ENCODE data around the gene MRTO4. TPM values are rescaled to one million over a fixed set of nuclear protein-coding genes. Genes with fewer than 3 reads are reported as not detected.
"Not testable (repeated sequence)": the region's sequence is repeated elsewhere in the genome, so short reads cannot be mapped to it uniquely, and the experiment has no call there.

Gene MRTO4
- total and polyA plus RNA-seq, 10 of the 15 experiments (the other 5 are each of a cell fraction or from before 2014, with no cell fraction given): 43.5 to 99.5 (median 69.7) TPM

GRCh38 chr1:19213580-19213979 lies 38.0 kb upstream of the MRTO4 start:
- H3K4me1 ChIP-seq (ENCODE audit: control insufficient read depth, insufficient read depth, low read length): 0 out of 2 replicates have a peak, but pooled peaks cover 3% of the 10 kb centered on the region
- no peaks in the 10 kb centered on the region for H3K9me3 ChIP-seq (replicated peaks; ENCODE audit: control insufficient read depth, insufficient read depth, low read length)
- no peaks in the 10 kb centered on the region; the same call in 1 of the 2 replicates for H4K20me1 ChIP-seq (ENCODE audit: control insufficient read depth, insufficient read depth)
- H3K27me3 ChIP-seq (replicated peaks in 1 of 2; ENCODE audit: control insufficient read depth in 2 of 2, insufficient read depth in 2 of 2, low read length in 1 of 2): no peaks in the 10 kb centered on the region
- 96% methylated on average over 1 of the region's 1 CpG for WGBS (ENCODE audit: insufficient coverage, insufficient replicate concordance, low lambda C conversion rate, missing lambda C conversion rate)
- ChIA-PET CTCF (no interaction called here), POLR2A (no interaction called here), RAD21 (ENCODE audit: unreplicated experiment) (no interaction called here), SMC1A (ENCODE audit: uncharacterized antibody, unreplicated experiment) (no interaction called here)
- H3K79me2 ChIP-seq (ENCODE audit: control insufficient read depth, insufficient read depth, low read length): peaks cover 54% of the 10 kb centered on the region
- ATAC-seq (no peak), FAIRE-seq (no peak), DNase-seq (ENCODE audit: low read depth, low spot score) (no peak)
- BruUV-seq (replicated peaks): no TSS peak
- TF ChIP-seq STAT1 (conservative IDR thresholded peaks at IDR 0.05) (no peak), EP300 (IDR thresholded peaks at IDR 0.05; ENCODE audit: borderline replicate concordance in 1 of 2, control insufficient read depth in 1 of 2, low read depth in 2 of 2, low read length in 2 of 2) (no peak), PAX8 (IDR thresholded peaks at IDR 0.05) (no peak)
- H3K27ac ChIP-seq (ENCODE audit: control insufficient read depth, insufficient read depth): no peak overlapping the region
- in situ Hi-C loops (cut with MboI): no loop called here
- no peak overlapping the region for H3K9ac ChIP-seq (ENCODE audit: control insufficient read depth, insufficient read depth, low read length)
- no peak overlapping the region for H2AFZ ChIP-seq (ENCODE audit: control insufficient read depth, low read depth, low read length)
- intact Hi-C loops (cut with micrococcal nuclease; ENCODE audit: unreplicated experiment): no loop called here
- peaks cover 0 to 5% of the 10 kb centered on the region in 2 experiments; a peak in 3 of 4 replicates for H3K36me3 ChIP-seq (ENCODE audit: control insufficient read depth in 2 of 2, insufficient read depth in 2 of 2, low read length in 1 of 2)
- no peak overlapping the region for H3K4me3 ChIP-seq
- no peak overlapping the region for H3K4me2 ChIP-seq (ENCODE audit: control insufficient read depth, insufficient read depth)

GRCh38 chr1:19216585-19216984 lies 35.0 kb upstream of the MRTO4 start:
- H3K4me1 ChIP-seq (ENCODE audit: control insufficient read depth, insufficient read depth, low read length); POLR2A ChIA-PET; H4K20me1 ChIP-seq (ENCODE audit: control insufficient read depth, insufficient read depth); SMC1A ChIA-PET (ENCODE audit: uncharacterized antibody, unreplicated experiment); ATAC-seq; H3K4me2 ChIP-seq (ENCODE audit: control insufficient read depth, insufficient read depth); RAD21 ChIA-PET (ENCODE audit: unreplicated experiment); H3K27ac ChIP-seq (ENCODE audit: control insufficient read depth, insufficient read depth); DNase-seq (ENCODE audit: low read depth, low spot score); FAIRE-seq; H3K27me3 ChIP-seq (replicated peaks in 1 of 2; ENCODE audit: control insufficient read depth in 2 of 2, insufficient read depth in 2 of 2, low read length in 1 of 2); BruUV-seq (replicated peaks); in situ Hi-C loops (cut with MboI); H2AFZ ChIP-seq (ENCODE audit: control insufficient read depth, low read depth, low read length); H3K9me3 ChIP-seq (replicated peaks; ENCODE audit: control insufficient read depth, insufficient read depth, low read length); intact Hi-C loops (cut with micrococcal nuclease; ENCODE audit: unreplicated experiment); H3K4me3 ChIP-seq; H3K9ac ChIP-seq (ENCODE audit: control insufficient read depth, insufficient read depth, low read length): not testable (repeated sequence)
- Histone ChIP-seq H3K79me2 (ENCODE audit: control insufficient read depth, insufficient read depth, low read length) (peaks cover 24% of the 10 kb centered on the region), H3K36me3 (ENCODE audit: control insufficient read depth in 2 of 2, insufficient read depth in 2 of 2, low read length in 1 of 2) (peaks cover 5 to 14% of the 10 kb centered on the region in 2 experiments)
- WGBS (ENCODE audit: insufficient coverage, insufficient replicate concordance, low lambda C conversion rate, missing lambda C conversion rate): 96% methylated on average over 4 of the region's 4 CpGs
- CTCF ChIA-PET: interaction anchor here (0.5 to 0.8 kb wide), 2 partner anchors 10 to 86 kb away, joined by 3 read pairs; no protein-coding TSS in a partner anchor

All from GM12878 (cell line).